ENCODE measurements around the gene ADAMTS2.

Gene ADAMTS2

GRCh38 chr5:179184521-179185050 lies 160.7 kb downstream of the ADAMTS2 start:
- TF ChIP-seq CTCF (conservative IDR thresholded peaks at IDR 0.05) = no peak
- no peak overlapping the region for H3K27ac ChIP-seq

GRCh38 chr5:179183481-179183880 lies 161.8 kb downstream of the ADAMTS2 start:
- H3K27ac ChIP-seq = no peak overlapping the region
- no peak for TF ChIP-seq CTCF (conservative IDR thresholded peaks at IDR 0.05)

GRCh38 chr5:179182601-179183000 lies 162.7 kb downstream of the ADAMTS2 start:
- H3K27ac ChIP-seq = no peak overlapping the region
- TF ChIP-seq CTCF (conservative IDR thresholded peaks at IDR 0.05) = no peak

GRCh38 chr5:179181988-179182387 lies 163.3 kb downstream of the ADAMTS2 start:
- TF ChIP-seq CTCF (conservative IDR thresholded peaks at IDR 0.05) = no peak
- H3K27ac ChIP-seq = no peak overlapping the region

- TF ChIP-seq CTCF (conservative IDR thresholded peaks at IDR 0.05) = no peak
- H3K27ac ChIP-seq = no peak overlapping the region
Observed at GRCh38 chr5:179180921-179181645, 164.2 kb downstream of the ADAMTS2 start.

GRCh38 chr5:179180061-179180610 lies 165.1 kb downstream of the ADAMTS2 start:
- H3K27ac ChIP-seq = no peak overlapping the region
- TF ChIP-seq CTCF (conservative IDR thresholded peaks at IDR 0.05) = no peak

GRCh38 chr5:179177711-179178575 lies 167.3 kb downstream of the ADAMTS2 start:
- no peak for TF ChIP-seq CTCF (conservative IDR thresholded peaks at IDR 0.05)
- H3K27ac ChIP-seq = no peak overlapping the region

All from VCaP (cell line).